Measurements from ENCODE around the gene PDK2.

Gene PDK2

DNA sequence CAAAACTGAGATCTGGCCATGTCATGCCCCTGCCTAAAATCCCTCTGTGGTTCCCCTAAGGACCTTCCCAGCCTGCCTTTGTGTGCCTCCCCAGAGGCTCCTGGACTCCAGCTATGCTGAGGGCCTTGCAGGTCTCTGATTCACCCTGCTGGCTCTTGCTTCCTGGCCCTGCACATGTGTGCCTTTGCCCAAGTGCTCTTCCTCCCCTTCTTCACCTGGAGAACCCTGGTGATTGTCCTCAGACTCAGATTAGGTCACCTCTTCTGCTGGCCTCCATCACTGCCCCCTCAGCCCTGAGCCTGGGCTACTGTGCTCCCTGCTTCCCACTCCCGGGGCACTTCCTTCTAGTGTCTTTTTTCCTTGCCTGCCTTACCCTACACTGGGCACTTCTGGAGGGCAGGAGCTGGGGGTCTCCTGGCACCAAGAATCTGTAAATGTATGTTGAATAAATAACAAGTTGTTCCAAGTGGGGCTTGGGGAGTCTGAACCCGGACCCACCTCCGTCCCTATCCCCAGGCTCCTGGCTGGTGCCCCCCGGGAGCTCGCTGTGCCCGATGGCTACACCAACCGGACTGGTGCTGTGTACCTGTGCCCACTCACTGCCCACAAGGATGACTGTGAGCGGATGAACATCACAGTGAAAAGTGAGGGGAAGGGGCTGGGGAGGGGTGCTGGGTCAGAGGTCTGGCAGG lies 31.4 kb upstream of the PDK2 start:
- no peak overlapping the region for H3K4me3 ChIP-seq (ENCODE audit: low read length)
- DNase-seq (ENCODE audit: low read depth), result peak; percentile 56
- TF ChIP-seq CTCF (conservative IDR thresholded peaks at IDR 0.05; ENCODE audit: low read length), result no peak

DNA sequence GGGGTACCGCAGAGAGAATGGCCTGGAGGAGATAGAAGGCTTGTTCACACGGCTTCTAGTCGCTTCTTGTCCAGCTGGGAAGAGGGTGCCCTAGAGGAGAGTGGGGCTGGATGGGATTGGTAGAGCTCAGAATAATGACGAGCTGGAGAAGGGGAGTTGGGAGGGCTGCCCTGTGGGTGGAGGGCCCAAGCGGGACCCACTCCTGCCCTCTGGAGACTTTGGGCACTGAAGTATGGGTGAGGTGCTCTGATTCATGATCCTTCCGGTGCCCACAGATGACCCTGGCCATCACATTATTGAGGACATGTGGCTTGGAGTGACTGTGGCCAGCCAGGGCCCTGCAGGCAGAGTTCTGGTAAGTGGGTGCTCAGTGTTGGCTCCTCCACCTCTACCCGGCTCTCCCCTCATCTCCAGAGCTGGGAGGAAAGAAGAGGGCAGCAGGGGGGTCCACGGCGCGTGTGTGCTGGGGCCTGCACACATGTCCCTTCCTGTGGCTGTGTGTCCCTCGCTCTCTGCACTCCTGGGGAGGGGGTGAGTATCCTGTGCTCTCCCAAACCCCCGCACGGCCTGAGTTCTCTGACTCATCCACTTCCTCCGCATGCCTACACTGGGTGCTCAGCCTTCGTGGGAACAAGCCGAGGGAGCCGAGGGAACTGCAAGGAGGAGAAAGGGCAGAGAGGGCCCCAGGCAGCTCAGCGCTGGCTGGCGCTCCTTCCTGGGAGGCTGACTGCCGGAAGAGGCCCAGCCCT lies 30.7 kb upstream of the PDK2 start:
- peak; percentile 95 for DNase-seq (ENCODE audit: low read depth)
- TF ChIP-seq CTCF (conservative IDR thresholded peaks at IDR 0.05; ENCODE audit: low read length), result no peak
- no peak overlapping the region for H3K4me3 ChIP-seq (ENCODE audit: low read length)

- no peak for TF ChIP-seq CTCF (conservative IDR thresholded peaks at IDR 0.05; ENCODE audit: low read length)
- no peak for DNase-seq (ENCODE audit: low read depth)
- H3K4me3 ChIP-seq (ENCODE audit: low read length), result no peak overlapping the region
Observed at GRCh38 chr17:50065056-50065455, 30.1 kb upstream of the PDK2 start.

GRCh38 chr17:50066995-50067394 lies 28.2 kb upstream of the PDK2 start:
- no peak overlapping the region for H3K4me3 ChIP-seq (ENCODE audit: low read length)
- DNase-seq (ENCODE audit: low read depth), result no peak
- no peak for TF ChIP-seq CTCF (conservative IDR thresholded peaks at IDR 0.05; ENCODE audit: low read length)

DNA sequence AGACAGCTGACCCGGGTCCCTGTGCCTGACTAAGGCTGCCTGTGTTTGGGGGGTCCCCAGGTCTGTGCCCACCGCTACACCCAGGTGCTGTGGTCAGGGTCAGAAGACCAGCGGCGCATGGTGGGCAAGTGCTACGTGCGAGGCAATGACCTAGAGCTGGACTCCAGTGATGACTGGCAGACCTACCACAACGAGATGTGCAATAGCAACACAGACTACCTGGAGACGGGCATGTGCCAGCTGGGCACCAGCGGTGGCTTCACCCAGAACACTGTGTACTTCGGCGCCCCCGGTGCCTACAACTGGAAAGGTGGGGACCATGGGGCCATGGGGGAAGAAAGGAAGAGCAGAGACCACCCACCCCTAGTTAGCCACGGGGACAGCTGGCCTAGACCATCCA lies 27.2 kb upstream of the PDK2 start:
- H3K4me3 ChIP-seq (ENCODE audit: low read length), result no peak overlapping the region
- TF ChIP-seq CTCF (conservative IDR thresholded peaks at IDR 0.05; ENCODE audit: low read length), result no peak
- DNase-seq (ENCODE audit: low read depth), result no peak

GRCh38 chr17:50070908-50071680 lies 24.1 kb upstream of the PDK2 start:
- no peak for TF ChIP-seq CTCF (conservative IDR thresholded peaks at IDR 0.05; ENCODE audit: low read length)

More at GRCh38 chr17:50070908-50071680, 24.1 kb upstream of the PDK2 start:
- no peak overlapping the region for H3K4me3 ChIP-seq (ENCODE audit: low read length)
- DNase-seq (ENCODE audit: low read depth), result no peak
